K562 (cell line): Measurements from ENCODE around the gene NAT8L. TPM values are rescaled to one million over a fixed set of nuclear protein-coding genes. Genes with fewer than 3 reads are reported as not detected.

Experiments
- ATAC-seq: fragments of 200-7000 bp; cut with Tn5 transposase; 3 replicates; pipeline ENCODE4 v1.9.1; 2020; ENCODE audit warnings: moderate library complexity
- BruUV-seq: library from RNA; stranded (reverse); fragments of 400-500 nt; replicated peaks from 2 replicates; lab custom pipeline; 2021; lab: Mats Ljungman, UMichigan
- CTCF ChIA-PET: fragments of 300-600 bp; formaldehyde crosslinking; extraction: SDS; loops from one replicate; lab custom pipeline; 2021; ENCODE audit warnings: low intra/inter-chr PET ratio; lab: Yijun Ruan, JAX
- POLR2A ChIA-PET: fragments of 300-600, 350-650 bp; sonication (Branson Sonifier 250); formaldehyde crosslinking; extraction: SDS; loops from one replicate; lab custom pipeline; 2021; ENCODE audit warnings: antibody characterized with exemption, inconsistent platforms; lab: Yijun Ruan, JAX
- DNase-seq, 4 experiments: peaks; one replicate each; pipeline versions ENCODE4 v3.0.0 to v3.0.0-alpha.2; 2011 to 2018; ENCODE audit warnings: low spot score in 3 of 4, mixed read lengths in 3 of 4; ENCODE audit errors: extremely low read depth in 1 of 4
- FAIRE-seq: peaks from 2 replicates; lab custom pipeline; 2011; peaks lifted over from hg19 to GRCh38; lab: Jason Lieb, UNC
- H2AFZ ChIP-seq: 2 replicates; pipeline ENCODE4 v1.6.0; 2011; ENCODE audit warnings: low read depth, low read length, control low read depth, inconsistent platforms
- H3K27ac ChIP-seq: fragments of 200-600 bp; 3 replicates; pipeline ENCODE4 v1.8.0; 2011; ENCODE audit warnings: low read depth, mild to moderate bottlenecking, control low read depth, inconsistent platforms, low read length, moderate library complexity, mixed read lengths; ENCODE audit errors: extremely low read depth
- H3K27me3 ChIP-seq, 2 experiments: fragments of 300-600 bp in 1 of 2; 2 replicates in 1 of 2; 3 replicates in 1 of 2; pipeline versions ENCODE4 v1.6.0 to v1.8.0; 2011; ENCODE audit warnings: inconsistent platforms in 2 of 2, low read length in 2 of 2, mild to moderate bottlenecking in 1 of 2, mixed read lengths in 1 of 2, moderate library complexity in 1 of 2; ENCODE audit not compliant: control insufficient read depth in 2 of 2, insufficient read depth in 2 of 2
- H3K36me3 ChIP-seq: fragments of 300-600 bp; 3 replicates; pipeline ENCODE4 v1.8.0; 2011; ENCODE audit warnings: mild to moderate bottlenecking, low read length, inconsistent platforms; ENCODE audit not compliant: control insufficient read depth, insufficient read depth
- H3K4me1 ChIP-seq, 2 experiments: fragments of 200-600 bp in 1 of 2; replicated peaks in 1 of 2; 2 replicates in 1 of 2; 3 replicates in 1 of 2; pipeline versions ENCODE4 v1.5.1 to v1.8.0; 2011; ENCODE audit warnings: inconsistent platforms in 2 of 2, low read length in 2 of 2, mild to moderate bottlenecking in 1 of 2, mixed read lengths in 1 of 2, moderate library complexity in 1 of 2; ENCODE audit not compliant: control insufficient read depth in 2 of 2, insufficient read depth in 2 of 2
- H3K4me2 ChIP-seq: 2 replicates; pipeline ENCODE4 v1.6.1; 2011; ENCODE audit warnings: low read length, control low read depth, inconsistent platforms, mixed read lengths; ENCODE audit not compliant: insufficient read depth
- H3K4me3 ChIP-seq: fragments of 200-600 bp; sonication (generic), shearing (Covaris generic); 2 replicates; pipeline ENCODE4 v1.5.1; 2016; ENCODE audit warnings: control low read depth, inconsistent platforms
- H3K79me2 ChIP-seq: fragments of 200-600 bp; 3 replicates; pipeline ENCODE4 v1.8.0; 2011; ENCODE audit warnings: low read length, inconsistent platforms; ENCODE audit not compliant: control insufficient read depth, insufficient read depth
- H3K9ac ChIP-seq, 2 experiments: 2 replicates each; pipeline versions ENCODE4 v1.6.0 to v1.6.1; 2011; ENCODE audit warnings: low read depth in 2 of 2, low read length in 2 of 2, control low read depth in 1 of 2, inconsistent platforms in 1 of 2, mild to moderate bottlenecking in 1 of 2, mixed read lengths in 1 of 2; ENCODE audit not compliant: insufficient read depth in 1 of 2
- H3K9me1 ChIP-seq: one replicate; pipeline ENCODE4 v1.6.0; 2011; ENCODE audit warnings: inconsistent platforms, mild to moderate bottlenecking, low read length, moderate library complexity; ENCODE audit not compliant: control insufficient read depth, insufficient read depth
- H3K9me3 ChIP-seq: replicated peaks from 2 replicates; pipeline ENCODE4 v1.5.1; 2011; ENCODE audit warnings: low read depth, low read length, inconsistent platforms; ENCODE audit not compliant: control insufficient read depth, insufficient read depth
- H4K20me1 ChIP-seq: replicated peaks from 2 replicates; pipeline ENCODE4 v1.6.1; 2011; ENCODE audit warnings: low read length, inconsistent platforms, mixed read lengths; ENCODE audit not compliant: control insufficient read depth, insufficient read depth
- CBFA2T3 ChIP-seq: fragments of 450-650 bp; IDR thresholded peaks from 2 replicates; pipeline ENCODE4 v1.6.1; 2017
- CEBPZ ChIP-seq: fragments of 150-350 bp; IDR thresholded peaks from 2 replicates; pipeline ENCODE4 v1.6.1; 2014; ENCODE audit warnings: low read depth, mild to moderate bottlenecking, low read length, borderline replicate concordance
- EGR1 ChIP-seq: fragments of 450-650 bp; conservative IDR thresholded peaks from 2 replicates; pipeline ENCODE4 v1.6.1; 2017; ENCODE audit warnings: mild to moderate bottlenecking
- GABPA ChIP-seq: fragments of 200-800 bp; sonication (Bioruptor generic); conservative IDR thresholded peaks from 2 replicates; pipeline ENCODE4 v1.6.1; 2016; ENCODE audit warnings: low read depth, missing genetic modification characterization, missing compliant biosample characterization
- HBP1 ChIP-seq: fragments of 450-650 bp; formaldehyde crosslinking; IDR thresholded peaks from 2 replicates; pipeline ENCODE4 v1.4.0; 2022; ENCODE audit warnings: missing genetic modification characterization
- HDAC6 ChIP-seq: IDR thresholded peaks from 2 replicates; pipeline ENCODE4 v1.6.1; 2012; ENCODE audit warnings: low read depth, mild to moderate bottlenecking, control low read depth, inconsistent platforms, low read length, moderate library complexity
- NFIC ChIP-seq: fragments of 450-650 bp; IDR thresholded peaks from 2 replicates; pipeline ENCODE4 v1.6.1; 2017; ENCODE audit warnings: mild to moderate bottlenecking, inconsistent platforms
- PHTF2 ChIP-seq: fragments of 250-450 bp; sonication (Bioruptor Pico); IDR thresholded peaks from 2 replicates; pipeline ENCODE4 v1.5.0; 2021; ENCODE audit warnings: mild to moderate bottlenecking
- RBM39 ChIP-seq: fragments of 200-400 bp; formaldehyde crosslinking; optimal IDR thresholded peaks from 2 replicates; pipeline ENCODE3; 2018; ENCODE audit warnings: low read depth, low read length
- ZEB2 ChIP-seq: fragments of 450-650 bp; IDR thresholded peaks from 2 replicates; pipeline ENCODE4 v1.6.1; 2016
- ZFP30 ChIP-seq: fragments of 250-450 bp; sonication (Bioruptor Pico); IDR thresholded peaks from 2 replicates; pipeline ENCODE4 v1.8.0; 2022; ENCODE audit warnings: moderate library complexity, mild to moderate bottlenecking, inconsistent platforms, borderline replicate concordance
- WGBS: fragments of 100-300 bp; shearing (Covaris generic); methylation state at CpG from one replicate; pipeline ENCODE4 v1.1.6; 2016; ENCODE audit warnings: low coverage, mixed read lengths; ENCODE audit not compliant: insufficient coverage; ENCODE audit errors: missing lambda C conversion rate; 5-methylcytosine and 5-hydroxymethylcytosine counted together
- in situ Hi-C: fragments of 300-500 bp; cut with MboI; formaldehyde crosslinking; loops from 4 replicates; pipeline ENCODE4 v1.15.0; 2018; ENCODE audit warnings: inconsistent platforms, mixed read lengths
- intact Hi-C: fragments of 100-400 bp; cut with micrococcal nuclease; formaldehyde crosslinking; loops from 2 replicates; pipeline ENCODE4 v1.14.2; 2022
- polyA plus RNA-seq, 8 experiments: library from polyadenylated mRNA; depleted of rRNA in 4 of 8; stranded (reverse) in 5 of 8; unstranded in 3 of 8; fragments of >200 nt; fragmentation: Nextera tagmentation in 2 of 8; fragmentation: Illumina TruSeq in 1 of 8; extraction: Ambion mirVana in 2 of 8; extraction: Trizol in 1 of 8; gene quantifications; 2 replicates each; pipeline versions ENCODE4 v1.2.1 to v1.2.3, GENCODE V29; 2011 to 2014; ENCODE audit warnings: inconsistent platforms in 1 of 8, missing spikeins in 1 of 8
- total RNA-seq, 7 experiments: library from RNA; depleted of rRNA in 6 of 7; stranded (reverse); fragments of >200 nt in 6 of 7; fragmentation: Illumina TruSeq in 2 of 7; extraction: Trizol in 2 of 7; gene quantifications; 2 replicates each; pipeline versions ENCODE4 v1.2.1 to v1.2.3, GENCODE V29; 2011 to 2021; ENCODE audit warnings: low replicate concordance in 1 of 7

The NAT8L gene
- total and polyA plus RNA-seq, 9 of the 15 experiments (the other 6 are each of a cell fraction or from before 2014, with no cell fraction given) = 0.06 to 11.0 (median 1.5) TPM

GRCh38 chr4:2104556-2105345 is 45.6 kb downstream of the NAT8L start:
- no peak overlapping the region for H3K9ac ChIP-seq
- intact Hi-C loops = no loop called here
- no peaks in the 10 kb centered on the region for H3K4me1 ChIP-seq
- peaks cover 2% of the 10 kb centered on the region; the same call in 1 of the 2 replicates for H3K9me3 ChIP-seq
- no peak overlapping the region for H2AFZ ChIP-seq
- H3K36me3 ChIP-seq = no peaks in the 10 kb centered on the region
- H3K27ac ChIP-seq = no peak overlapping the region
- FAIRE-seq = no peak
- in situ Hi-C loops = no loop called here
- ChIA-PET POLR2A (no interaction called here), CTCF (interaction anchor here (0.6 kb wide), 1 partner anchor 1006 kb away, joined by 3 read pairs; no protein-coding TSS in a partner anchor)
- no peak for DNase-seq
- no peak for TF ChIP-seq CBFA2T3
- TF ChIP-seq NFIC = no peak
- TF ChIP-seq HDAC6 = no peak
- no peak for TF ChIP-seq RBM39
- TF ChIP-seq ZFP30 (CRISPR knock-in tag) = no peak
- TF ChIP-seq PHTF2 (CRISPR knock-in tag) = no peak
- TF ChIP-seq CEBPZ = no peak
- no peak for TF ChIP-seq HBP1 (CRISPR knock-in tag)
- no peak for TF ChIP-seq ZEB2
- no peak for TF ChIP-seq GABPA
- no peak for TF ChIP-seq EGR1
- peaks cover 8 to 21% of the 10 kb centered on the region in 2 experiments; a peak in 3 of 5 replicates for H3K27me3 ChIP-seq
- H3K9me1 ChIP-seq = no peaks in the 10 kb centered on the region
- no peaks in the 10 kb centered on the region for H3K79me2 ChIP-seq
- no peak overlapping the region for H3K4me3 ChIP-seq
- no peak overlapping the region for H3K4me2 ChIP-seq
- ATAC-seq = no peak
- no peaks in the 10 kb centered on the region for H4K20me1 ChIP-seq
- BruUV-seq = no TSS peak
- WGBS = 0% methylated on average over 9 of the region's 9 CpGs
